HepG2 (cell line): ENCODE results near the gene AKAP1. TPM values are rescaled to one million over a fixed set of nuclear protein-coding genes. Genes with fewer than 3 reads are reported as not detected.

Experiments
- ATAC-seq: fragments of 200-7000 bp; cut with Tn5 transposase; 3 replicates; pipeline ENCODE4 v1.9.1; 2020; ENCODE audit warnings: mild to moderate bottlenecking, moderate library complexity
- BruUV-seq: library from RNA; stranded (reverse); fragments of 400-500 nt; replicated peaks from 2 replicates; lab custom pipeline; 2021; lab: Mats Ljungman, UMichigan
- CTCF ChIA-PET: fragments of 300-600 bp; formaldehyde crosslinking; extraction: SDS; loops from one replicate; lab custom pipeline; 2021; ENCODE audit warnings: low total read pairs, inconsistent platforms, low intra/inter-chr PET ratio; lab: Yijun Ruan, JAX
- POLR2A ChIA-PET: fragments of 350-600 bp; sonication (Branson Sonifier 250); formaldehyde crosslinking; loops from one replicate; lab custom pipeline; 2020; ENCODE audit warnings: antibody characterized with exemption, inconsistent platforms; lab: Yijun Ruan, JAX
- DNase-seq: peaks from one replicate; pipeline ENCODE4 v3.0.0-alpha.2; 2015; ENCODE audit warnings: low spot score
- FAIRE-seq: peaks from 3 replicates; lab custom pipeline; 2011; peaks lifted over from hg19 to GRCh38; lab: Jason Lieb, UNC
- H2AFZ ChIP-seq: one replicate; pipeline ENCODE4 v1.6.1; 2011; ENCODE audit warnings: low read length, inconsistent platforms
- H3K27ac ChIP-seq: fragments of 300-600 bp; 3 replicates; pipeline ENCODE4 v1.8.0; 2011; ENCODE audit warnings: mixed run types, mild to moderate bottlenecking, mixed read lengths, low read length, inconsistent platforms; ENCODE audit not compliant: insufficient read depth; ENCODE audit errors: extremely low read length
- H3K27me3 ChIP-seq, 2 experiments: fragments of 200-600 bp in 1 of 2; 2 replicates in 1 of 2; 3 replicates in 1 of 2; pipeline versions ENCODE4 v1.6.0 to v1.8.0; 2011; ENCODE audit warnings: low read length in 2 of 2, mild to moderate bottlenecking in 2 of 2, moderate library complexity in 2 of 2, inconsistent platforms in 1 of 2; ENCODE audit not compliant: insufficient read depth in 2 of 2, control insufficient read depth in 1 of 2
- H3K36me3 ChIP-seq, 2 experiments: fragments of 200-600 bp in 1 of 2; replicated peaks in 1 of 2; 2 replicates in 1 of 2; 3 replicates in 1 of 2; pipeline versions ENCODE4 v1.5.1 to v1.8.0; 2011; ENCODE audit warnings: low read length in 2 of 2, inconsistent platforms in 1 of 2; ENCODE audit not compliant: insufficient read depth in 2 of 2, control insufficient read depth in 1 of 2
- H3K4me1 ChIP-seq: 2 replicates; pipeline ENCODE4 v1.5.1; 2012; ENCODE audit warnings: low read length, inconsistent platforms; ENCODE audit not compliant: insufficient read depth
- H3K4me2 ChIP-seq: 2 replicates; pipeline ENCODE4 v1.6.0; 2011; ENCODE audit warnings: low read depth, low read length, inconsistent platforms
- H3K4me3 ChIP-seq, 3 experiments: fragments of 200-600 bp in 1 of 3; sonication (generic), shearing (Covaris generic) in 1 of 3; replicated peaks in 1 of 3; 2 replicates each; pipeline ENCODE4 v1.5.1; 2011 to 2016; ENCODE audit warnings: low read length in 3 of 3, inconsistent platforms in 2 of 3, low read depth in 2 of 3, mild to moderate bottlenecking in 2 of 3, control low read depth in 1 of 3, mixed read lengths in 1 of 3; ENCODE audit not compliant: insufficient read depth in 1 of 3
- H3K79me2 ChIP-seq: one replicate; pipeline ENCODE4 v1.6.1; 2011; ENCODE audit warnings: low read length, inconsistent platforms; ENCODE audit not compliant: insufficient read depth
- H3K9ac ChIP-seq: 2 replicates; pipeline ENCODE4 v1.6.0; 2011; ENCODE audit warnings: mild to moderate bottlenecking, low read depth, low read length, inconsistent platforms; ENCODE audit not compliant: insufficient read depth
- H3K9me3 ChIP-seq: 2 replicates; pipeline ENCODE4 v1.5.1; 2012; ENCODE audit warnings: mild to moderate bottlenecking, low read length
- H4K20me1 ChIP-seq: 2 replicates; pipeline ENCODE4 v1.6.0; 2011; ENCODE audit warnings: inconsistent platforms, mild to moderate bottlenecking, low read length, moderate library complexity; ENCODE audit not compliant: insufficient read depth
- MAFK ChIP-seq, 2 experiments: IDR thresholded peaks in 1 of 2; conservative IDR thresholded peaks in 1 of 2; 2 replicates each; pipeline ENCODE4 v1.6.1; 2011; ENCODE audit warnings: improper control_type of control experiment in 2 of 2, low read length in 2 of 2
- NFKB2 ChIP-seq: sonication (generic); formaldehyde crosslinking; IDR thresholded peaks from 2 replicates; pipeline ENCODE4 v1.4.0; 2020; ENCODE audit warnings: missing genetic modification reagents, borderline replicate concordance
- WIZ ChIP-seq: sonication (generic); formaldehyde crosslinking; IDR thresholded peaks from 2 replicates; pipeline ENCODE4 v1.5.1; 2020; ENCODE audit warnings: mild to moderate bottlenecking, missing genetic modification reagents
- ZNF280B ChIP-seq: sonication (generic); formaldehyde crosslinking; IDR thresholded peaks from 2 replicates; pipeline ENCODE4 v1.5.0; 2020; ENCODE audit warnings: missing genetic modification reagents, mild to moderate bottlenecking, borderline replicate concordance
- ZNF3 ChIP-seq: IDR thresholded peaks from 2 replicates; pipeline ENCODE4 v1.7.0; 2017; ENCODE audit warnings: inconsistent platforms
- ZNF513 ChIP-seq: sonication (generic); formaldehyde crosslinking; conservative IDR thresholded peaks from 2 replicates; pipeline ENCODE4 v1.5.0; 2020; ENCODE audit warnings: missing genetic modification reagents
- WGBS: methylation state at CpG from one replicate; pipeline ENCODE4 v1.1.6; 2017; ENCODE audit warnings: low lambda C conversion rate; 5-methylcytosine and 5-hydroxymethylcytosine counted together
- in situ Hi-C: cut with HindIII; loops from 2 replicates; pipeline ENCODE4 v1.10.0; 2017; ENCODE audit warnings: low pct_unique_long_range_greater_than_20kb; ENCODE audit not compliant: extremely low pct_ligation_motif_present
- intact Hi-C: fragments of 100-400 bp; cut with micrococcal nuclease; formaldehyde crosslinking; loops from one replicate; pipeline ENCODE4 v1.10.0; 2022; ENCODE audit not compliant: unreplicated experiment
- polyA plus RNA-seq, 8 experiments: library from polyadenylated mRNA; depleted of rRNA in 3 of 8; stranded (reverse) in 7 of 8; unstranded in 1 of 8; fragments of >200 nt; fragmentation: Illumina TruSeq in 4 of 8; extraction: Trizol in 4 of 8; gene quantifications; 2 replicates each; pipeline versions ENCODE4 v1.2.1 to v1.2.3, GENCODE V29; 2011 to 2016; ENCODE audit warnings: low read depth in 4 of 8, missing spikeins in 1 of 8, mixed read lengths in 1 of 8; ENCODE audit not compliant: insufficient read depth in 1 of 8
- total RNA-seq, 5 experiments: library from RNA; depleted of rRNA; stranded (reverse); fragments of >200 nt; fragmentation: Illumina TruSeq; extraction: Trizol; gene quantifications; 2 replicates each; pipeline ENCODE4 v1.2.3, GENCODE V29; 2016; ENCODE audit warnings: low read depth in 1 of 5

The AKAP1 gene
- total and polyA plus RNA-seq, 2 of the 13 experiments (the other 11 are each of a cell fraction or from before 2014, with no cell fraction given), result 101 to 131 TPM

GRCh38 chr17:57071991-57072944 is 12.8 kb upstream of the AKAP1 start:
- no peak for DNase-seq
- Histone ChIP-seq H3K4me1 (peaks cover 32% of the 10 kb centered on the region), H3K79me2 (no peaks in the 10 kb centered on the region), H2AFZ (no peak overlapping the region)
- no TSS peak for BruUV-seq
- no peak for TF ChIP-seq NFKB2 (CRISPR knock-in tag)
- no peak for TF ChIP-seq MAFK (conservative IDR thresholded peaks at IDR 0.05 in 1 of 2, IDR thresholded peaks at IDR 0.05 in 1 of 2; ENCODE audit: low read length in 2 of 2)
- no peak for TF ChIP-seq ZNF280B (CRISPR knock-in tag)
- TF ChIP-seq WIZ (CRISPR knock-in tag), result no peak
- no peak for TF ChIP-seq ZNF513 (CRISPR knock-in tag)
- no peak for TF ChIP-seq ZNF3 (CRISPR knock-in tag)
- TF ChIP-seq, all 625 proteins: peak for 0
- H3K9ac ChIP-seq, result no peak overlapping the region
- no peak overlapping the region for H3K4me3 ChIP-seq
- H3K9me3 ChIP-seq, result no peaks in the 10 kb centered on the region
- CTCF ChIA-PET, result no interaction called here
- FAIRE-seq, result no peak
- intact Hi-C loops (no loop called here), in situ Hi-C loops (no loop called here)
- no peaks in the 10 kb centered on the region for H3K36me3 ChIP-seq
- POLR2A ChIA-PET, result interaction anchor here (0.6 to 1.5 kb wide), 2 partner anchors 13 to 51 kb away, joined by 3 to 5 read pairs; partner anchors contain the start of gene AKAP1
- no peaks in the 10 kb centered on the region for H3K27me3 ChIP-seq
- H3K27ac ChIP-seq, result no peak overlapping the region
- ATAC-seq, result no peak
- no peaks in the 10 kb centered on the region for H4K20me1 ChIP-seq
- WGBS, result 27% methylated on average over 5 of the region's 5 CpGs
- H3K4me2 ChIP-seq, result no peak overlapping the region
